NB4 (cell line): ENCODE results near the gene VAMP2.

Experiments
- DNase-seq: peaks from one replicate; pipeline ENCODE4 v3.0.0; 2010; ENCODE audit warnings: low read depth
- H3K4me3 ChIP-seq: one replicate; pipeline ENCODE4 v1.5.1; 2011; ENCODE audit warnings: mild to moderate bottlenecking, low read depth, low read length, moderate library complexity
- MYC ChIP-seq: IDR thresholded peaks from 2 replicates; pipeline ENCODE4 v1.6.1; 2011; ENCODE audit warnings: low read depth, low read length
- POLR2A ChIP-seq: IDR thresholded peaks from 2 replicates; pipeline ENCODE4 v1.6.1; 2011; ENCODE audit warnings: mild to moderate bottlenecking; ENCODE audit not compliant: insufficient read length; ENCODE audit errors: extremely low read depth
- TF ChIP-seq, protein P1 (sequence below): IDR thresholded peaks from one replicate; pipeline ENCODE4 v1.5.1; 2012; ENCODE audit warnings: low read depth, low read length
- TF ChIP-seq, protein P2 (sequence below): IDR thresholded peaks from 2 replicates; pipeline ENCODE4 v1.6.1; 2011; ENCODE audit warnings: low read depth, low read length

VAMP2 gene

DNA sequence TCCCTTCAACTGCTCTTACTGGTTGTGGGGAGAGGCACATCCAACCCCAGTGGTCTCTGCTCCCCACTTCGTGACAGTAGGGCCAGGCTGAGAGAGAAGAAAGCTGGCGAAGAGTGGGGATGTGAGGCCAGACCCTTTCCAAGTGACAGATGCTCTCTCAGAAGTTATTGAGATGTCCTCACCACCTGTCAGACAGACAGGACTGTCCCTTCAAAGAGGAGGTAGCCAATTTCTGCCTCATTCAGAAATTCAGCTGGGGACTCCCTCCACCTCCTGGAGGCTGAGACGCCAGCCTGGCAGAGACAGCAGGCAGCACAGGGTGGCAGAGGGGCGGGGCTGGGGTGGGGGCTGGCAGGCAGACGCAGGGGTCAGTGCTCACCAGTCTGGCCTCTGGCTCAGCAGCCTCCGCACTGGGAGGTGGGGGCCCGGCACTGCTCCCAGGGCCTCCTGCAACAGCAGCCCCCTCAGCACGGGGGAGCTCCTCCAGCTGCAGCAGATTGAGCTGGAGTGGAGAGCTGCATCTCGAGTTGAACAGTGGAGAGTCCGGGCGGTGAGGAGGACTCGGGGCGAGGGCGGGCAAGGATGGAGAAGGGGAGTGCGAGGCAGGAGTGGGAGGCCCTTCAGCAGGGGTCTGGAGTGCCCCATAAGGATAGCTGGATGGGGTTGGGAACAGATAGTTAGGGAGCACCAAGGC lies 19.7 kb downstream of the VAMP2 start:
- no peak for DNase-seq
- H3K4me3 ChIP-seq: no peak overlapping the region
- TF ChIP-seq POLR2A: no peak
- TF ChIP-seq, protein P1, sequence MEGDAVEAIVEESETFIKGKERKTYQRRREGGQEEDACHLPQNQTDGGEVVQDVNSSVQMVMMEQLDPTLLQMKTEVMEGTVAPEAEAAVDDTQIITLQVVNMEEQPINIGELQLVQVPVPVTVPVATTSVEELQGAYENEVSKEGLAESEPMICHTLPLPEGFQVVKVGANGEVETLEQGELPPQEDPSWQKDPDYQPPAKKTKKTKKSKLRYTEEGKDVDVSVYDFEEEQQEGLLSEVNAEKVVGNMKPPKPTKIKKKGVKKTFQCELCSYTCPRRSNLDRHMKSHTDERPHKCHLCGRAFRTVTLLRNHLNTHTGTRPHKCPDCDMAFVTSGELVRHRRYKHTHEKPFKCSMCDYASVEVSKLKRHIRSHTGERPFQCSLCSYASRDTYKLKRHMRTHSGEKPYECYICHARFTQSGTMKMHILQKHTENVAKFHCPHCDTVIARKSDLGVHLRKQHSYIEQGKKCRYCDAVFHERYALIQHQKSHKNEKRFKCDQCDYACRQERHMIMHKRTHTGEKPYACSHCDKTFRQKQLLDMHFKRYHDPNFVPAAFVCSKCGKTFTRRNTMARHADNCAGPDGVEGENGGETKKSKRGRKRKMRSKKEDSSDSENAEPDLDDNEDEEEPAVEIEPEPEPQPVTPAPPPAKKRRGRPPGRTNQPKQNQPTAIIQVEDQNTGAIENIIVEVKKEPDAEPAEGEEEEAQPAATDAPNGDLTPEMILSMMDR: no peak
- TF ChIP-seq, protein P2, sequence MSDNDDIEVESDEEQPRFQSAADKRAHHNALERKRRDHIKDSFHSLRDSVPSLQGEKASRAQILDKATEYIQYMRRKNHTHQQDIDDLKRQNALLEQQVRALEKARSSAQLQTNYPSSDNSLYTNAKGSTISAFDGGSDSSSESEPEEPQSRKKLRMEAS: no peak

GRCh38 chr17:8142158-8142886 lies 20.4 kb downstream of the VAMP2 start:
- DNase-seq: no peak
- no peak for TF ChIP-seq POLR2A
- TF ChIP-seq MYC: no peak
- TF ChIP-seq, protein P1: no peak
- TF ChIP-seq, protein P2: no peak
- H3K4me3 ChIP-seq: no peak overlapping the region

DNA sequence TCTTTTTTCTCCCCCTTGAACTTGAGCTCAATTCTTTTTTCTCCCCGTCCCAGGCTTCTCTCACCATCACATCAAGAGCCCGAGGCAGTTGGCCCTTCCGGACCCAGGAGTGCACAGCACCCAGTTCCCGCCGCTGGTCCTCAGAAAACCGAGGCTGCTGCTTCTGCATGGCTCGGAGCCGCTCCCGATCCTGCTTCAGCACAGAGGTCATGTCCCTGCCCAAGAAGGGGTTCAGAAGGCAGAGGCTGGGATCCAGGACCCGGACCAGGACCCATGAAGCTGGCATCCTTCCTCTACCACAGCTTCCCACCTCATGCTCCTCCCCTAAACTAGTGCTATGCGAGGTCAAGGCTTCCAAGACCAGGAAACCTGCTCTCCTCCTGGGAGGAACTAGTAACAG lies 21.0 kb downstream of the VAMP2 start:
- no peak overlapping the region for H3K4me3 ChIP-seq
- DNase-seq: no peak
- TF ChIP-seq, protein P1: no peak
- TF ChIP-seq MYC: no peak
- TF ChIP-seq POLR2A: no peak

DNA sequence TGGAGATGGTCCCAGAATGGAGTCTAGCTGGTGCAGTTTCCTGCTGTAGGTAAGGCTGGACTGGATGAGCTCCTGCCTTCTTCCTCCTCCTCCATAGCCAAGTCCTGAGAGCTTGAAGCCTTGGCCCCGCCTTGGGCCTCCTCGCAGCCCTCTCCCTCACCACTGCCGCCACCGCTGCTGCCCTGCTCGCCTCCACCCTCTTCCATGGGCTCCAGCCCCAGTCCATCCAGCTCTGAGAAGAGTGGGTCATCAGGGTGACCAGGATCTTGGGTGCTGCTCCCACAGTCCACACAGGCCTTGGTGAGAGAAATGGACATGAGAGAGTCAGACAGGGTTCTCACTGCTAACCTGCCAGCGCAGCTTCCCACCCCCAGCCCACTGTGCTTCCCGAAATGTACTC lies 21.7 kb downstream of the VAMP2 start:
- no peak for DNase-seq
- TF ChIP-seq, protein P1: no peak
- no peak for TF ChIP-seq MYC
- no peak overlapping the region for H3K4me3 ChIP-seq

DNA sequence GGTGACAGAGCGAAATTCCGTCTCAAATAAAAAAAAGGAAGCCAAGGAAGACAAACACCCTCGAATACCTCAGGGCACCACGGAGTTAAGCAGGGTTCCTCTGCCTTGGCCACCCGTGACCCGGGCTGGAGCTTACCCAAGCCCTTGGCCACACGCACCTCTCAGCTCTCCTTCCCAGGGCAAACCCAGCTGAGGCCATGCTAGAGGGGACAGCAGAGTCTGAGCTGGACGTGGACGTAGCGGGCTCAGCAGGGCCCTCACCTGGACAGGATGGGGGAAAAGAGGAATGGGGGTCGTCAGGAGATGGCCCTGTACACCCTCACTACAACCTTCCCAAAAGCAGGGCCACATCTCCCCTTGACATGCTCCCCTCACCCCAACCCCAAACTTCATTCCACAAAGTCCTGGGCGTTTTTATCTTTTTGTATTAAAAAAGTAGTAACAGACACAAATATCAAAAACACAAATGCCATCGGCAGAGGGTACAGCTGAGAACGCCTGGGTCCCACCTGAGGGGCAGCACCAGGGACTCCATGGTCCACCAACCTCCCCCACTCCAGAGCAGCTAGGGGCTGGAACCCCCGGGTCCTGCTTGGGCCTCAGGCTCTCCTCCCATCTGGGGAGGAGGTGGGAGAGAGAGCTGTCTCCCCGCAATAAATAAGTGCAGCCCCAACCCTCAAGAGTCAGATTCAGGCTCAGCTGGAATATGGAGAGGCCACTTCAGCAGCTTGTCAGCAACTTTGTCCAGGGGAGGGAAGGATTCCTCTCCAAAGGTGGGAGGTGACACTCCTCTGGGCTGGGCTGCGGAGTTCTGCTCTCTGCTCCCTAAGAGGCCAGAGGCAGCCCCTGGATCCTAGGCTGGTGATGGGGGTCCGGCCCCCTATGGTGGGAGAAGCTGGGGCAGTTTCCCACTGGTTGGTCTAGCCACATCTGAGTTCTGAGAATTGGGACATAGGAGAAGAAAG lies 22.4 kb downstream of the VAMP2 start:
- H3K4me3 ChIP-seq: no peak overlapping the region
- TF ChIP-seq, protein P2: no peak
- TF ChIP-seq, protein P1: no peak
- TF ChIP-seq POLR2A (no peak), MYC (no peak)
- no peak for DNase-seq
